Prostate gland (tissue), 2 donors: ENCODE measurements around the gene PDF.

ENCODE experiments used
- CTCF ChIP-seq, 4 experiments: fragments of 200-600 bp in 2 of 4; fragments of 450-650 bp in 2 of 4; sonication (generic) in 2 of 4; IDR thresholded peaks; 1 replicate in 3 of 4; 2 replicates in 1 of 4; pipeline ENCODE4 v1.5.1; 2016 to 2019; ENCODE audit warnings: antibody characterized with exemption in 4 of 4, mild to moderate bottlenecking in 2 of 4, moderate library complexity in 2 of 4
- POLR2A ChIP-seq: fragments of 450-650 bp; IDR thresholded peaks from one replicate; pipeline ENCODE4 v1.6.1; 2016; ENCODE audit warnings: antibody characterized with exemption, mild to moderate bottlenecking

- TF ChIP-seq CTCF (IDR thresholded peaks at IDR 0.05) (no peak), POLR2A (no peak)
Observed at GRCh38 chr16:69364088-69364487, 33.7 kb upstream of the PDF start.
